HG03139 (cell line): Measurements from ENCODE around the gene WDR20.

Experiments used
- ATAC-seq: cut with Tn5 transposase; IDR thresholded peaks from one replicate; pipeline ENCODE4 v1.9.1; 2021; ENCODE audit not compliant: unreplicated experiment

Gene WDR20

GRCh38 chr14:102215576-102216250 lies 76.0 kb downstream of the WDR20 start:
- no peak for ATAC-seq

GRCh38 chr14:102217399-102217798 lies 77.7 kb downstream of the WDR20 start:
- no peak for ATAC-seq

GRCh38 chr14:102217987-102218421 lies 78.3 kb downstream of the WDR20 start:
- no peak for ATAC-seq

- ATAC-seq = no peak
Observed at GRCh38 chr14:102218688-102219087, 79.0 kb downstream of the WDR20 start.

- no peak for ATAC-seq
Observed at GRCh38 chr14:102219316-102219715, 79.6 kb downstream of the WDR20 start.

- peak; percentile 86 for ATAC-seq
Observed at GRCh38 chr14:102220031-102220430, 80.3 kb downstream of the WDR20 start.

GRCh38 chr14:102221026-102221425 lies 81.3 kb downstream of the WDR20 start:
- ATAC-seq = no peak

- ATAC-seq = no peak
Observed at GRCh38 chr14:102222009-102222575, 82.4 kb downstream of the WDR20 start.

GRCh38 chr14:102222751-102223150 lies 83.1 kb downstream of the WDR20 start:
- ATAC-seq = no peak

- ATAC-seq = no peak
Observed at GRCh38 chr14:102223682-102224081, 84.0 kb downstream of the WDR20 start.

- no peak for ATAC-seq
Observed at GRCh38 chr14:102225386-102225785, 85.7 kb downstream of the WDR20 start.

GRCh38 chr14:102225936-102226335 lies 86.2 kb downstream of the WDR20 start:
- ATAC-seq = no peak

GRCh38 chr14:102226356-102227125 lies 86.8 kb downstream of the WDR20 start:
- no peak for ATAC-seq

- ATAC-seq = no peak
Observed at GRCh38 chr14:102227184-102227964, 87.7 kb downstream of the WDR20 start.

GRCh38 chr14:102229071-102229738 lies 89.5 kb downstream of the WDR20 start:
- no peak for ATAC-seq

GRCh38 chr14:102229739-102230092 lies 90.0 kb downstream of the WDR20 start:
- no peak for ATAC-seq

GRCh38 chr14:102230481-102231210 lies 90.9 kb downstream of the WDR20 start:
- no peak for ATAC-seq

- ATAC-seq = no peak
Observed at GRCh38 chr14:102231476-102232347, 92.0 kb downstream of the WDR20 start.

GRCh38 chr14:102232348-102232625 lies 92.6 kb downstream of the WDR20 start:
- no peak for ATAC-seq
